CD4-positive, alpha-beta memory T cell (primary cell): ENCODE results near the gene CLCA1. TPM values are rescaled to one million over a fixed set of nuclear protein-coding genes. Genes with fewer than 3 reads are reported as not detected.

Experiments used
- CTCF ChIA-PET: fragments of 350-600 bp; sonication (Branson Sonifier 250); formaldehyde crosslinking; loops from one replicate; lab custom pipeline; 2021; ENCODE audit warnings: inconsistent platforms; ENCODE audit not compliant: partially characterized antibody; lab: Charles Lee
- POLR2A ChIA-PET: fragments of 350-600 bp; sonication (Branson Sonifier 250); formaldehyde crosslinking; loops from one replicate; lab custom pipeline; 2021; ENCODE audit not compliant: partially characterized antibody; lab: Charles Lee
- DNase-seq, 5 donors: peaks; one replicate each; pipeline versions ENCODE4 v3.0.0 to v3.0.0-alpha.2; 2020 to 2022; ENCODE audit warnings: mixed read lengths in 1 of 5
- H3K27ac ChIP-seq: one replicate; pipeline ENCODE4 v1.7.0; 2013; ENCODE audit warnings: low read depth, low read length
- H3K27me3 ChIP-seq: 2 replicates; pipeline ENCODE4 v1.7.0; 2013; ENCODE audit warnings: mild to moderate bottlenecking, low read length, moderate library complexity; ENCODE audit not compliant: insufficient read depth
- H3K36me3 ChIP-seq: 2 replicates; pipeline ENCODE4 v1.7.0; 2013; ENCODE audit warnings: mild to moderate bottlenecking, low read length, moderate library complexity; ENCODE audit not compliant: insufficient read depth
- H3K4me1 ChIP-seq: 2 replicates; pipeline ENCODE4 v1.7.0; 2013; ENCODE audit warnings: mild to moderate bottlenecking, low read length, moderate library complexity; ENCODE audit not compliant: insufficient read depth
- H3K4me3 ChIP-seq, 2 donors: one replicate each; pipeline ENCODE4 v1.7.0; 2013; ENCODE audit warnings: low read length in 2 of 2, mild to moderate bottlenecking in 1 of 2
- H3K9me3 ChIP-seq, 2 donors: one replicate each; pipeline ENCODE4 v1.7.0; 2013; ENCODE audit warnings: low read length in 2 of 2, control low read depth in 1 of 2; ENCODE audit not compliant: control insufficient read depth in 1 of 2
- H3K27ac Mint-ChIP-seq, 7 donors: one replicate each; pipeline ENCODE4 v1.8.0; 2020 to 2021; ENCODE audit warnings: mixed read lengths in 7 of 7, mild to moderate bottlenecking in 6 of 7, inconsistent platforms in 3 of 7, moderate library complexity in 3 of 7
- H3K27me3 Mint-ChIP-seq, 2 donors: one replicate each; pipeline ENCODE4 v1.8.0; 2020 to 2021; ENCODE audit warnings: mixed read lengths in 2 of 2
- H3K36me3 Mint-ChIP-seq, 2 donors: one replicate each; pipeline ENCODE4 v1.8.0; 2020 to 2021; ENCODE audit warnings: mixed read lengths in 2 of 2, inconsistent platforms in 1 of 2, mild to moderate bottlenecking in 1 of 2
- H3K4me1 Mint-ChIP-seq, 4 donors: one replicate each; pipeline ENCODE4 v1.8.0; 2020 to 2021; ENCODE audit warnings: mixed read lengths in 4 of 4, mild to moderate bottlenecking in 1 of 4
- H3K4me3 Mint-ChIP-seq, 8 donors: one replicate each; pipeline ENCODE4 v1.8.0; 2020 to 2021; ENCODE audit warnings: mixed read lengths in 8 of 8, mild to moderate bottlenecking in 7 of 8, moderate library complexity in 6 of 8, inconsistent platforms in 3 of 8
- H3K9me3 Mint-ChIP-seq, 8 donors: one replicate each; pipeline ENCODE4 v1.8.0; 2020 to 2021; ENCODE audit warnings: mixed read lengths in 8 of 8, mild to moderate bottlenecking in 5 of 8, inconsistent platforms in 3 of 8, moderate library complexity in 1 of 8
- intact Hi-C: fragments of 100-400 bp; cut with micrococcal nuclease; formaldehyde crosslinking; loops from one replicate; pipeline ENCODE4 v1.15.1; 2023
- polyA plus RNA-seq, 2 donors: library from polyadenylated mRNA; unstranded; fragments of 300-500 nt; fragmentation: Illumina TruSeq; gene quantifications; one replicate each; pipeline ENCODE4 v1.2.3, GENCODE V29; 2021
- total RNA-seq, 2 experiments: library from RNA; stranded (reverse); gene quantifications; one replicate each; pipeline ENCODE4 v1.2.3, GENCODE V29; 2021

The CLCA1 gene
- total and polyA plus RNA-seq, 4 experiments from 2014 or later: not detected

- Mint-ChIP-seq H3K4me1 (peaks cover 0 to 3% (median 0%) of the 10 kb centered on the region in 4 donors), H3K27ac (peak overlapping the region in 1 of 7 donors; percentile 85), H3K4me3 (no peak overlapping the region), H3K36me3 (no peaks in the 10 kb centered on the region), H3K27me3 (peaks cover 6 to 7% of the 10 kb centered on the region in 2 donors), H3K9me3 (no peaks in the 10 kb centered on the region)
- Histone ChIP-seq H3K9me3 (no peaks in the 10 kb centered on the region), H3K27me3 (peaks cover 3% of the 10 kb centered on the region), H3K36me3 (no peaks in the 10 kb centered on the region), H3K4me1 (no peaks in the 10 kb centered on the region), H3K4me3 (no peak overlapping the region), H3K27ac (no peak overlapping the region)
- intact Hi-C loops: loop anchor here (5.0 to 10.0 kb wide), 3 partner anchors 55 to 613 kb away; no protein-coding TSS in a partner anchor
- POLR2A ChIA-PET: interaction anchor here (0.6 kb wide), 1 partner anchor 231 kb away, joined by 3 read pairs; the partner anchor contains the start of gene SH3GLB1
- CTCF ChIA-PET: interaction anchor here (0.8 to 2.9 kb wide), 8 partner anchors 8 to 273 kb away, joined by 3 to 16 read pairs (median 3); no protein-coding TSS in a partner anchor
- DNase-seq: no peak
Observed at GRCh38 chr1:86472152-86472551, 3.4 kb downstream of the CLCA1 start.

GRCh38 chr1:86472767-86473166, 4.0 kb downstream of the CLCA1 start:
- no peak for DNase-seq
- Histone ChIP-seq H3K4me3 (no peak overlapping the region), H3K27ac (no peak overlapping the region), H3K4me1 (no peaks in the 10 kb centered on the region), H3K9me3 (no peaks in the 10 kb centered on the region), H3K36me3 (no peaks in the 10 kb centered on the region), H3K27me3 (peaks cover 3% of the 10 kb centered on the region)
- H3K4me1 Mint-ChIP-seq: peaks cover 0 to 3% (median 0%) of the 10 kb centered on the region in 4 donors
- H3K27me3 Mint-ChIP-seq: peaks cover 7% of the 10 kb centered on the region in 2 donors
- intact Hi-C loops: loop anchor here (5.0 to 10.0 kb wide), 3 partner anchors 55 to 612 kb away; no protein-coding TSS in a partner anchor
- H3K4me3 Mint-ChIP-seq: no peak overlapping the region
- POLR2A ChIA-PET: interaction anchor here (0.6 kb wide), 1 partner anchor 231 kb away, joined by 3 read pairs; the partner anchor contains the start of gene SH3GLB1
- CTCF ChIA-PET: interaction anchor here (1.0 to 2.9 kb wide), 15 partner anchors 11 to 272 kb away, joined by 3 to 26 read pairs (median 4); no protein-coding TSS in a partner anchor
- no peak overlapping the region for H3K27ac Mint-ChIP-seq
- no peaks in the 10 kb centered on the region for H3K9me3 Mint-ChIP-seq
- no peaks in the 10 kb centered on the region for H3K36me3 Mint-ChIP-seq

GRCh38 chr1:86477256-86477655, 8.5 kb downstream of the CLCA1 start:
- Histone ChIP-seq H3K4me3 (no peak overlapping the region), H3K9me3 (no peaks in the 10 kb centered on the region), H3K4me1 (no peaks in the 10 kb centered on the region), H3K27ac (no peak overlapping the region), H3K36me3 (no peaks in the 10 kb centered on the region), H3K27me3 (no peaks in the 10 kb centered on the region)
- Mint-ChIP-seq H3K4me3 (no peak overlapping the region), H3K36me3 (no peaks in the 10 kb centered on the region), H3K27me3 (peaks cover 2 to 4% of the 10 kb centered on the region in 2 donors), H3K4me1 (no peaks in the 10 kb centered on the region), H3K27ac (no peak overlapping the region), H3K9me3 (no peaks in the 10 kb centered on the region)
- DNase-seq: no peak
- CTCF ChIA-PET: interaction anchor here (1.8 to 2.0 kb wide), 2 partner anchors 16 to 27 kb away, joined by 4 to 5 read pairs; no protein-coding TSS in a partner anchor
- intact Hi-C loops: loop anchor here (10.0 kb wide), 2 partner anchors 208 to 608 kb away; no protein-coding TSS in a partner anchor
- POLR2A ChIA-PET: no interaction called here

GRCh38 chr1:86477682-86478081, 9.0 kb downstream of the CLCA1 start:
- Mint-ChIP-seq H3K27me3 (peaks cover 0 to 2% of the 10 kb centered on the region in 2 donors), H3K4me3 (no peak overlapping the region), H3K36me3 (no peaks in the 10 kb centered on the region), H3K27ac (peak overlapping the region in 1 of 7 donors; percentile 53), H3K9me3 (no peaks in the 10 kb centered on the region), H3K4me1 (no peaks in the 10 kb centered on the region)
- DNase-seq: no peak
- H3K9me3 ChIP-seq: no peaks in the 10 kb centered on the region
- H3K27ac ChIP-seq: no peak overlapping the region
- POLR2A ChIA-PET: no interaction called here
- CTCF ChIA-PET: interaction anchor here (1.8 to 2.0 kb wide), 2 partner anchors 16 to 27 kb away, joined by 4 to 5 read pairs; no protein-coding TSS in a partner anchor
- no peaks in the 10 kb centered on the region for H3K4me1 ChIP-seq
- no peaks in the 10 kb centered on the region for H3K36me3 ChIP-seq
- no peaks in the 10 kb centered on the region for H3K27me3 ChIP-seq
- intact Hi-C loops: loop anchor here (10.0 kb wide), 2 partner anchors 207 to 607 kb away; no protein-coding TSS in a partner anchor
- H3K4me3 ChIP-seq: no peak overlapping the region

GRCh38 chr1:86478416-86479156, 9.9 kb downstream of the CLCA1 start:
- POLR2A ChIA-PET: no interaction called here
- CTCF ChIA-PET: no interaction called here
- Histone ChIP-seq H3K36me3 (no peaks in the 10 kb centered on the region), H3K27ac (no peak overlapping the region), H3K4me3 (no peak overlapping the region), H3K4me1 (no peaks in the 10 kb centered on the region), H3K27me3 (no peaks in the 10 kb centered on the region), H3K9me3 (no peaks in the 10 kb centered on the region)
- no peak for DNase-seq
- Mint-ChIP-seq H3K4me3 (no peak overlapping the region), H3K27ac (no peak overlapping the region), H3K9me3 (no peaks in the 10 kb centered on the region), H3K27me3 (peaks cover 0 to 2% of the 10 kb centered on the region in 2 donors), H3K36me3 (no peaks in the 10 kb centered on the region), H3K4me1 (no peaks in the 10 kb centered on the region)
- intact Hi-C loops: loop anchor here (10.0 kb wide), 2 partner anchors 206 to 606 kb away; no protein-coding TSS in a partner anchor

- Mint-ChIP-seq H3K4me3 (no peak overlapping the region), H3K27me3 (peaks cover 0 to 2% of the 10 kb centered on the region in 2 donors), H3K9me3 (no peaks in the 10 kb centered on the region), H3K27ac (no peak overlapping the region), H3K4me1 (no peaks in the 10 kb centered on the region), H3K36me3 (no peaks in the 10 kb centered on the region)
- no peaks in the 10 kb centered on the region for H3K36me3 ChIP-seq
- intact Hi-C loops: no loop called here
- H3K27ac ChIP-seq: no peak overlapping the region
- DNase-seq: no peak
- no peak overlapping the region for H3K4me3 ChIP-seq
- H3K4me1 ChIP-seq: no peaks in the 10 kb centered on the region
- no peaks in the 10 kb centered on the region for H3K27me3 ChIP-seq
- no peaks in the 10 kb centered on the region for H3K9me3 ChIP-seq
- POLR2A ChIA-PET: no interaction called here
- CTCF ChIA-PET: no interaction called here
Observed at GRCh38 chr1:86481966-86482365, 13.2 kb downstream of the CLCA1 start.

- no peaks in the 10 kb centered on the region for H3K9me3 ChIP-seq
- H3K4me3 Mint-ChIP-seq: no peak overlapping the region
- H3K9me3 Mint-ChIP-seq: no peaks in the 10 kb centered on the region
- no peaks in the 10 kb centered on the region for H3K36me3 Mint-ChIP-seq
- H3K27ac Mint-ChIP-seq: no peak overlapping the region
- no peak for DNase-seq
- no peaks in the 10 kb centered on the region for H3K4me1 Mint-ChIP-seq
- H3K4me3 ChIP-seq: no peak overlapping the region
- POLR2A ChIA-PET: no interaction called here
- intact Hi-C loops: no loop called here
- peaks cover 1 to 3% of the 10 kb centered on the region in 2 donors for H3K27me3 Mint-ChIP-seq
- CTCF ChIA-PET: interaction anchor here (1.3 to 3.3 kb wide), 3 partner anchors 12 to 17 kb away, joined by 4 to 15 read pairs (median 5); no protein-coding TSS in a partner anchor
- H3K27ac ChIP-seq: no peak overlapping the region
- H3K27me3 ChIP-seq: no peaks in the 10 kb centered on the region
- H3K36me3 ChIP-seq: no peaks in the 10 kb centered on the region
- no peaks in the 10 kb centered on the region for H3K4me1 ChIP-seq
Observed at GRCh38 chr1:86487131-86487810, 18.5 kb downstream of the CLCA1 start.
